Uterus (tissue), 4 donors: ENCODE results near the gene AZU1. TPM values are rescaled to one million over a fixed set of nuclear protein-coding genes. Genes with fewer than 3 reads are reported as not detected.
"Not testable (repeated sequence)": the region's sequence is repeated elsewhere in the genome, so short reads cannot be mapped to it uniquely, and the experiment has no call there.

Experiments used
- DNase-seq, 2 donors: peaks; one replicate each; pipeline ENCODE4 v3.0.0-alpha.2; 2019 to 2020
- H3K27ac ChIP-seq, 2 donors: fragments of 200-600 bp; sonication (generic); 1 replicate in 1 of 2; 2 replicates in 1 of 2; pipeline ENCODE4 v1.5.1; 2016 to 2018
- H3K27me3 ChIP-seq, 2 donors: fragments of 200-600 bp; sonication (generic); one replicate each; pipeline ENCODE4 v1.5.1; 2018 to 2019; ENCODE audit warnings: control low read depth in 1 of 2
- H3K36me3 ChIP-seq, 2 donors: fragments of 200-600 bp; sonication (generic); one replicate each; pipeline ENCODE4 v1.5.1; 2019; ENCODE audit warnings: control low read depth in 1 of 2
- H3K4me1 ChIP-seq, 2 donors: fragments of 200-600 bp; sonication (generic); one replicate each; pipeline ENCODE4 v1.5.1; 2018 to 2019; ENCODE audit warnings: control low read depth in 1 of 2
- H3K4me3 ChIP-seq, 2 donors: fragments of 200-600 bp; sonication (generic); 1 replicate in 1 of 2; 2 replicates in 1 of 2; pipeline ENCODE4 v1.5.1; 2018 to 2019; ENCODE audit warnings: mild to moderate bottlenecking in 1 of 2
- H3K9me3 ChIP-seq, 2 donors: fragments of 200-600 bp; sonication (generic); one replicate each; pipeline ENCODE4 v1.5.1; 2019; ENCODE audit warnings: control low read depth in 1 of 2
- CTCF ChIP-seq, 4 experiments: fragments of 200-600 bp in 2 of 4; fragments of 450-650 bp in 2 of 4; sonication (generic) in 2 of 4; IDR thresholded peaks; one replicate each; pipeline ENCODE4 v1.5.1; 2016 to 2019; ENCODE audit warnings: antibody characterized with exemption in 4 of 4, mild to moderate bottlenecking in 2 of 4, moderate library complexity in 1 of 4
- POLR2A ChIP-seq, 2 donors: fragments of 450-650 bp; IDR thresholded peaks; one replicate each; pipeline ENCODE4 v1.6.1; 2016; ENCODE audit warnings: antibody characterized with exemption in 2 of 2, mild to moderate bottlenecking in 1 of 2, moderate library complexity in 1 of 2
- intact Hi-C: fragments of 100-400 bp; cut with DNase I; formaldehyde crosslinking; loops from one replicate; pipeline ENCODE4 v1.15.1; 2023; ENCODE audit warnings: low total_unique reads
- total RNA-seq, 4 donors: library from RNA; depleted of rRNA in 3 of 4; stranded (reverse); fragments of >200 nt in 3 of 4; gene quantifications; one replicate each; pipeline versions ENCODE4 v1.1.0 to v1.2.4, GENCODE V29; 2014 to 2023
- donor health status: DM: yes; HTN: yes; CAD: no.

Gene AZU1
- total RNA-seq, 4 donors from 2014 or later: 0.85 to 2.6 TPM; not detected in 2

GRCh38 chr19:834216-834615, 6.6 kb downstream of the AZU1 start:
- Histone ChIP-seq H3K9me3 (no peaks in the 10 kb centered on the region), H3K4me3 (no peak overlapping the region)
- intact Hi-C loops: no loop called here

GRCh38 chr19:835210-835810, 7.7 kb downstream of the AZU1 start:
- Histone ChIP-seq H3K4me3 (no peak overlapping the region), H3K27ac (no peak overlapping the region), H3K27me3 (peaks cover 0 to 4% of the 10 kb centered on the region in 2 donors), H3K36me3 (no peaks in the 10 kb centered on the region), H3K4me1 (no peaks in the 10 kb centered on the region), H3K9me3 (no peaks in the 10 kb centered on the region)
- no peak for TF ChIP-seq POLR2A (IDR thresholded peaks at IDR 0.05)
- no peak for TF ChIP-seq CTCF (IDR thresholded peaks at IDR 0.05)
- intact Hi-C loops: no loop called here
- DNase-seq: no peak

More at GRCh38 chr19:834216-834615, 6.6 kb downstream of the AZU1 start:
- TF ChIP-seq POLR2A (IDR thresholded peaks at IDR 0.05) (no peak), CTCF (IDR thresholded peaks at IDR 0.05) (no peak)
- Histone ChIP-seq H3K4me1 (no peaks in the 10 kb centered on the region), H3K27me3 (peaks cover 0 to 7% of the 10 kb centered on the region in 2 donors), H3K27ac (no peak overlapping the region), H3K36me3 (no peaks in the 10 kb centered on the region)
- no peak for DNase-seq

GRCh38 chr19:840519-841206, 13.0 kb downstream of the AZU1 start, which contains the start of gene PRTN3:
TSS of gene PRTN3 (plus strand) at chr19:840999. CDS start at chr19:841009, 10 bp downstream.
- peaks cover 0 to 9% of the 10 kb centered on the region in 2 donors for H3K4me1 ChIP-seq
- DNase-seq: no peak
- peaks cover 0 to 25% of the 10 kb centered on the region in 2 donors for H3K27me3 ChIP-seq
- no peak within 1 kb of the TSS for H3K27ac ChIP-seq
- H3K36me3 ChIP-seq: no peaks in the 10 kb centered on the region
- H3K9me3 ChIP-seq: no peaks in the 10 kb centered on the region
- no peak within 1 kb of the TSS for H3K4me3 ChIP-seq
- intact Hi-C loops: no loop called here
- TF ChIP-seq POLR2A (IDR thresholded peaks at IDR 0.05): no peak
- TF ChIP-seq CTCF (IDR thresholded peaks at IDR 0.05): no peak

GRCh38 chr19:842802-843179, 15.2 kb downstream of the AZU1 start:
- peaks cover 0 to 33% of the 10 kb centered on the region in 2 donors for H3K27me3 ChIP-seq
- H3K4me3 ChIP-seq, H3K27ac ChIP-seq, H3K36me3 ChIP-seq, H3K9me3 ChIP-seq, DNase-seq, intact Hi-C loops, H3K4me1 ChIP-seq: not testable (repeated sequence)

- no peaks in the 10 kb centered on the region for H3K9me3 ChIP-seq
- no peak for TF ChIP-seq POLR2A (IDR thresholded peaks at IDR 0.05)
- no peak for TF ChIP-seq CTCF (IDR thresholded peaks at IDR 0.05)
- peaks cover 0 to 33% of the 10 kb centered on the region in 2 donors for H3K27me3 ChIP-seq
- H3K27ac ChIP-seq: no peak overlapping the region
- H3K4me3 ChIP-seq: no peak overlapping the region
- peaks cover 0 to 9% of the 10 kb centered on the region in 2 donors for H3K4me1 ChIP-seq
- H3K36me3 ChIP-seq: no peaks in the 10 kb centered on the region
- intact Hi-C loops: no loop called here
- DNase-seq: no peak
Measured at GRCh38 chr19:843180-843835, 15.7 kb downstream of the AZU1 start.
